ENCODE results near the gene MIAT. TPM values are rescaled to one million over a fixed set of nuclear protein-coding genes. Genes with fewer than 3 reads are reported as not detected.
"Not testable (repeated sequence)": the region's sequence is repeated elsewhere in the genome, so short reads cannot be mapped to it uniquely, and the experiment has no call there.

MIAT gene
- 3.0 and 13.4 TPM in 2 replicates for total RNA-seq (2014; rRNA removed; shearing (Covaris generic))

DNA sequence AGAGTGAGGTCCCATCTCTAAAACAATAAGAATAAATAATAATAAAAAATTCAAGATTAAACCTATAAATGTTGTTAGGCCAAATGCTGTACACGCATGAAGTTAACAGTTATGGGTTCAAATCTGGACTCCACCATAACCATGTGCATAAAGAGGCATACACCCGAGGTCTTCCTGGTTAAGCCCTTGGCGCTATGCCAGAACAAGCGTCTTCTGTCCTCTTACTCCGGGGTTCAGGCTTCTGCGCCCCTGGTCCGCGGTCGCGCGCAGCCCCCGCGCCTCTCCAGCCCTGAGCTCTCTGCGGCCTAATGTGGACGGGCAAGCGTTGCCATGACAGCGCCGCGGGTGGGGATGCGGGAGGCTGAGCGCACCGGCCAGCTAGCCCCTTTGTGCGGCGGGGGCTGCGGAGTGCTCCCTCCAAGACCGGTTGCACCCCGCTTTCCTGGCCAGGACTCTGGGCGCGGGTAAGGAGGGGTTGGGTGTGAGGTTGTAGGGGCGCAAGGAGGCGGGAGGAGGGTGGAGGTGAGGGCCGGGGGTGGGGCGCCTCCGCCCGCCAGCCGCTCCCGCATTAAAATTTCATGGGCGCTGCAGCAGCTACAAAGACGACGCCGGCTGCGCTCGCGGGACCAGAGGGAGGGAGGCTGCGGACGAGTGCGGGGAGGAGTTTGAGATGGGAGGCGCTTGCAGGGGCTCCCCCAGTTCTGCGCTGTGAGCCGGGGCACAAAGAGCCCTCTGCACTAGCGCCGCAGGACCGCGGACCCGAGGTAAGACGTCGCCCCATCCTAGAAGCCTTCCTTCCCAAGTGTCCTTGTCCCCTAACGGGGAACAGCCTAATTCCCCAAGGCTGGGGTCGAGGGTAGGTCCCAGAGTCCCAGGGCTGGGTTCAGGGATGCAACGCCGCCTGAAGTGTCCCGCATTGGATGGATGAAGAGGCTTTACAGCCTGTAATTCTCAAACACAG is at the start of gene MIAT:
Gene MIAT, plus strand, starts transcription at position 698 of the 961 bp plus-strand sequence.
- H3K36me3 ChIP-seq (replicated peaks; ENCODE audit: control insufficient read depth, insufficient read depth, low read length): no peaks in the 10 kb centered on the region; the same call in 1 of the 2 replicates
- peaks cover 18% of the 10 kb centered on the region for H3K27me3 ChIP-seq (ENCODE audit: control insufficient read depth, insufficient read depth, low read length)
- peak within 1 kb of the TSS; percentile 56 for H3K4me3 ChIP-seq (ENCODE audit: insufficient read depth, low read depth, low read length)
- DNase-seq: peak; percentile 92

DNA sequence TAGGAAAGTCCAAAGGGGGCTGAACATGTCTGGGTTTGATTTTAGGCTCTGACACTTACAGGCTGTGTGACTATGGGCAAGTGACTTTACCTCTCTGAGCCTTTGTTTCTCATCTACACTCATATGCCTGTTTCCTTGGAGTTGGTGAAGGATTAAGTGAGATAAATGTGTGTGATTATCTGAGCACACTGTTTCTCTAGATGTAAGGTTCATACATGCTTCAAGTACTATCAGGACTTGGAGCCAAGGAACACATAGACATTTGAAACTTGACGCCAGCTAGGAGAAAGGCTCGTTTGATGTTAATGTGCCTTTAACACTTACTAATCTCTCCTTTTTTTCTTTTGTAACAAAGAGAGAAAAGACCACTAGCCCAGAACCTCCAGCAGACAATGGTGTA is 49.3 kb upstream of the MIAT start:
- H3K27me3 ChIP-seq (ENCODE audit: control insufficient read depth, insufficient read depth, low read length): peaks cover 8% of the 10 kb centered on the region; the same call in 1 of the 2 replicates
- DNase-seq: no peak
- H3K4me3 ChIP-seq (ENCODE audit: insufficient read depth, low read depth, low read length): no peak overlapping the region
- H3K36me3 ChIP-seq (replicated peaks; ENCODE audit: control insufficient read depth, insufficient read depth, low read length): no peaks in the 10 kb centered on the region

- H3K36me3 ChIP-seq (replicated peaks; ENCODE audit: control insufficient read depth, insufficient read depth, low read length): no peaks in the 10 kb centered on the region
Measured at GRCh38 chr22:26609287-26609686, 48.1 kb upstream of the MIAT start.

DNA sequence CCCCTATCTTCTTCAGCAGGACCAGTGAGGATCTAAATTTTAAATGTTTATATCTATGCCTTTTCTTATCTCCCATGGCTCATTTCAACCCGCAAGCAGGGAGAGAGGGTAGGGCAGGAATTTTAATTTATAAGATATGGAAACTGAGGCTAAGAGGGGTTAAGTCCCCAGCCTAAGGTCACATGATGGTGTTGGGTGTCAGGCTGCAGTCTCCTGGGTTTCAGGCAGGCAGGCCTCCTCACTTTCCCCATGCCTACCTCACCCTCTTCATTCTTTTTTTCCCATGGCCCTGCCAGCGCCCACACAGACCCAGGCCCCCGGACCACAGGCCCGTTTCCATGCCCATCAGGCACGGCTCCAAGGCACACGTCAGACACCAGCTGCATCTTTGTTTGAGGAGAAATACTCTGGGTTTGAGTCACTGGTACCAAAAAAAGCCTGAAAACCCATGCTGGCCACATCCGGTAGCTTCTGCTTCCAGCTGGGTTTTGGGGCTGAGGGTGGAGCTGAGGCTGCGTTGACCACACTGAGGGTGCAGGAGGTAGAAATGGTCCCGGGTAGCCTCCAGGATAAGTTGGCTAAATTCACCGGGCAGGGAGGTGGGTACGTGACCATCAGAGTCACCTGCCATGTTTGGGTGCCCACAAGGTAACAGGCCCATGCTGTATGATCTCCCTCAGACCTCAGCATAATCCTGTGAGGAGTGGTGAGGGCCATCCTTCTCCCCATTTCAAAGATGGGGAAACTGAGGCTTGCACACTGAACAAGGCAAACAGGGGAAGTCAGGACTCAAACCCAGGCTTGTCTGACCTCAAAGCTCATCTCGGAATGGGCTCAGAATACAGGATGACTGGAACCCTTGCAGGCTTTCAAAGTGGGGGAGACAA is 47.1 kb upstream of the MIAT start:
- H3K27me3 ChIP-seq (ENCODE audit: control insufficient read depth, insufficient read depth, low read length): peaks cover 10% of the 10 kb centered on the region; the same call in 1 of the 2 replicates
- no peak for DNase-seq
- no peak overlapping the region for H3K4me3 ChIP-seq (ENCODE audit: insufficient read depth, low read depth, low read length)
- H3K36me3 ChIP-seq (replicated peaks; ENCODE audit: control insufficient read depth, insufficient read depth, low read length): no peaks in the 10 kb centered on the region

More at GRCh38 chr22:26609287-26609686, 48.1 kb upstream of the MIAT start:
- no peak for DNase-seq
- Histone ChIP-seq H3K4me3 (ENCODE audit: insufficient read depth, low read depth, low read length) (no peak overlapping the region), H3K27me3 (ENCODE audit: control insufficient read depth, insufficient read depth, low read length) (peaks cover 9% of the 10 kb centered on the region; the same call in 1 of the 2 replicates)

DNA sequence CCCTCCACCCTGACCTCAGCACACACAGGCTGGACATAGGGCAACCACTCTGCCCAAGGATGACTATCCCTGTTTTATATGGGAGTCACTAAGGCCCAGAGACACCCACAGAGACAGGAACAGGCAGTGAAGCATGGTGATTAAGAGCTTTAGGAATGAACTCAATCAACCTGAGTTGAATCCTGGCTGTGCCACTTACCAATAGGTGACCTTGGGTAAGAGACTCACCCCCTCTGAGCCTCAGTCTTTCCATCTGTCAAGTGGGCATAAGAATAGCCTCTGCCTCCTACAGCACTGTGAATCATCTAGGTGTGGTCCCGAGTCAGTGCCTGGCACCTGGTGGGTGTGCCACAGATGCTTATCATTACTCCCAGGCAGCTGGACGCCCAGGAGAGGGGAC is 46.4 kb upstream of the MIAT start:
- DNase-seq: no peak

DNA sequence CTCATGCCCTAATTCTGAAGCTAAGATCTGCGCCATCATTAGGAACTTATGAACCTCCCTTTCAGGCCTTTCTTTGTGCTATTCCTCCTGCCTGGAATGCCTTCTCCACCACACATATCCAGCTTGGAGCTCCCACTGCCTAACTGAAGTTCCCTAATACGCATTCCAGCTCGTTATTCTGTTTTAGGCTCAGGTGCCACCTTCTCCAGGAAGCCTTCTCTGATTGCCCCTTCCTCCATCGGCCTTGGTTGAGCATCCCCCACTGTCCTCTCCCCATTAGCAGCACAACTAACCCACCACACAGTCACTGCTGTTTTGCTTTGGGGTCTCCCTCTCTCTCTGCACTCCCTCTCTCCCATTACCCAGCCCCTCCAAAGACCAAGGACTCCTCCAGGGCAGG is 44.7 kb upstream of the MIAT start:
- DNase-seq: peak; percentile 14
- Histone ChIP-seq H3K36me3 (replicated peaks; ENCODE audit: control insufficient read depth, insufficient read depth, low read length) (no peaks in the 10 kb centered on the region), H3K4me3 (ENCODE audit: insufficient read depth, low read depth, low read length) (no peak overlapping the region), H3K27me3 (ENCODE audit: control insufficient read depth, insufficient read depth, low read length) (peaks cover 10% of the 10 kb centered on the region; the same call in 1 of the 2 replicates)

More for the DNA sequence above, 46.4 kb upstream of the MIAT start:
- H3K36me3 ChIP-seq (replicated peaks; ENCODE audit: control insufficient read depth, insufficient read depth, low read length): no peaks in the 10 kb centered on the region
- no peak overlapping the region for H3K4me3 ChIP-seq (ENCODE audit: insufficient read depth, low read depth, low read length)
- H3K27me3 ChIP-seq (ENCODE audit: control insufficient read depth, insufficient read depth, low read length): peaks cover 10% of the 10 kb centered on the region; the same call in 1 of the 2 replicates

GRCh38 chr22:26613753-26614152 is 43.6 kb upstream of the MIAT start:
- H3K4me3 ChIP-seq (ENCODE audit: insufficient read depth, low read depth, low read length); DNase-seq; H3K36me3 ChIP-seq (replicated peaks; ENCODE audit: control insufficient read depth, insufficient read depth, low read length): not testable (repeated sequence)
- peaks cover 10% of the 10 kb centered on the region; the same call in 1 of the 2 replicates for H3K27me3 ChIP-seq (ENCODE audit: control insufficient read depth, insufficient read depth, low read length)

DNA sequence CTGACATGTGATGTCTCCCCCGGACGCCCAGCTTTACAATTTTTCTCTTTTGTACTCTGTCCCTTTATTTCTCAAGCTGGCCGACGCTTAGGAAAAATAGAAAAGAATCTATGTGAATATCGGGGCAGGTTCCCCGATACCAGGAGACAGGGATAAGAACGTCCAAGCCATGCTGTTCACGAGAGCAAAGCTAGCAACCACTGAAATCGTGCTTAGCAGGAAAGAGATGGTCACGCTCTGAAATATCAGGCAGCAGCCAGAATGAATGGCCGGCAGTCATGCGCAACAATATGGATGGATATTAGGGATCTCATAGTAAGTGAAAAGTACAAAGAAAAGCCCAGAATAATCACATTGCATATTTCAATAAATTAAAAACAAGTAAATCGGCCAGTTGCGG is 43.1 kb upstream of the MIAT start:
- H3K36me3 ChIP-seq (replicated peaks; ENCODE audit: control insufficient read depth, insufficient read depth, low read length): no peaks in the 10 kb centered on the region
- DNase-seq: peak; percentile 24
- no peak overlapping the region for H3K4me3 ChIP-seq (ENCODE audit: insufficient read depth, low read depth, low read length)
- H3K27me3 ChIP-seq (ENCODE audit: control insufficient read depth, insufficient read depth, low read length): peaks cover 10% of the 10 kb centered on the region; the same call in 1 of the 2 replicates

DNA sequence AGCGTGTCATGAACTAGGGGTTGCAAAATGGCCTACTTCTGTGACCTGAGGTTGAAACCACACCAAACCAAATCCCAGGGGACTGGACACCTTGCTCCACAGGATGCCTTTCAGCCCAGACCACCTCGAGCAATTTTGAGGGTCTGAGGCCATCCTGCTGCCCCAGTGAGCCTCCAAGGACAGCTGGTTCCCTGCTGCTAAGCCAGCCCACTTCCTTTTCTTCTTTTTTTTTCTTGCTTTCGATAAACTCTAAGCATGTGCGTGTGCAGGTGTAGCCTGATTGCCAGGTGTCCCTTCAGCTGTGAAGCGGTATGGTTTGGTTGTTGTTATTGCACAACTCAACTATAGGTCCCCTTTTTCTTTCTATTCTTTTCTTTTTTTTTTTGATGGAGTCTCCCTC is 42.2 kb upstream of the MIAT start:
- peaks cover 10% of the 10 kb centered on the region; the same call in 1 of the 2 replicates for H3K27me3 ChIP-seq (ENCODE audit: control insufficient read depth, insufficient read depth, low read length)
- no peak overlapping the region for H3K4me3 ChIP-seq (ENCODE audit: insufficient read depth, low read depth, low read length)
- DNase-seq: peak; percentile 37
- no peaks in the 10 kb centered on the region for H3K36me3 ChIP-seq (replicated peaks; ENCODE audit: control insufficient read depth, insufficient read depth, low read length)

DNA sequence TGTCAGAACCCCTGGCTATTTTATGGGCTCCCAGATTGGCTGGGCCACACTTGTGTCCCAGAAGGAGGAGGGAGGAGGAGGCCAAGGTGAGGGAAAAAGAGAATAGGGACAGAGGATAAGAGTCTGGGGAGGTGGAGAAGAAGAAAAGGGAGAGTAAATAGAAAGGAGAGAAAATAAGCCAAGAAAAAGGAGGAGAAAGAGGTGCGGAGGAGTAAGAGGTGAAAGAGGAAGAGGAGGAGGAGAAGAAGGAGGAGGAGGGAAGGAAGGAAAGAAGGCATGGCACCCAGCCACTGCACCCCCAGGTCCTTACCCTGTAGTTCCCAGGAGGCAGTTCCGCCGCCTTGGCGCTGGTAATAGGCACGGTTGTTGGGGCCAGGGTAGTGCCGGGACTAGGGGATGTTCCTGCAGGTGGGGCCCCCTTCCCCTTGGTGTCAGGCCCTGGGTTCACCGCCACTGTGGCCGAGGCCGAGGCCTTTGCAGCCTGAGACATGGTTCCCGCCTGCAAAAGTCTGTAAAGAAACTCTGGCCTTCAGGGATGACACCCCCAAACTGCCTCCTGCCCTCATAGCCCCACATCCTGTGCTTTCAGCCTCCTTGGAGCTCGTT is 41.5 kb upstream of the MIAT start:
- DNase-seq: peak; percentile 47
- H3K27me3 ChIP-seq (ENCODE audit: control insufficient read depth, insufficient read depth, low read length): peaks cover 10% of the 10 kb centered on the region; the same call in 1 of the 2 replicates
- H3K36me3 ChIP-seq (replicated peaks; ENCODE audit: control insufficient read depth, insufficient read depth, low read length): no peaks in the 10 kb centered on the region
- no peak overlapping the region for H3K4me3 ChIP-seq (ENCODE audit: insufficient read depth, low read depth, low read length)

DNA sequence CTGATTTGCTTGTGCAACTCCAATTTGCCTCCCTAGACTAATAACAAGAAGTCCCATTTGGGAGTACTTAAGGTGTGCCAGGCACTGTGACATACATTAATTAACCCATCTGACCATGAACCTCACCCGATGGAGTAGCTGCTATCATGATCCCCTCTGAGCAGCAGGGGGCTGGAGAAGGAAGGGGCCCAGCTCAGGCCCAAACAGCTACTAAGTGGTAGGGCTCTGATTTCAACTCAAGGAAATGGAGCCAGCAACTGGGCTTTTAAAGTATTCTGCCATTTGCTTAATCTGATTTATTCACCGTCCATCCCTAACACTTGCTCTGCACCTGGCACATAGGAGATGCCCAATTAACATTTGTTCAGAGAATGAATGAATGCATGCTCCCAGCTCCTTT is 40.7 kb upstream of the MIAT start:
- Histone ChIP-seq H3K27me3 (ENCODE audit: control insufficient read depth, insufficient read depth, low read length) (peaks cover 10% of the 10 kb centered on the region; the same call in 1 of the 2 replicates), H3K4me3 (ENCODE audit: insufficient read depth, low read depth, low read length) (no peak overlapping the region), H3K36me3 (replicated peaks; ENCODE audit: control insufficient read depth, insufficient read depth, low read length) (no peaks in the 10 kb centered on the region)
- peak; percentile 56 for DNase-seq

GRCh38 chr22:26617271-26618199 is 39.9 kb upstream of the MIAT start, which contains the start of gene CRYBB1:
Gene CRYBB1 (minus strand): TSS chr22:26618027. CDS start chr22:26616319, 1,708 bp downstream.
- DNase-seq: peak; percentile 56
- peaks cover 9% of the 10 kb centered on the region; the same call in 1 of the 2 replicates for H3K27me3 ChIP-seq (ENCODE audit: control insufficient read depth, insufficient read depth, low read length)
- no peaks in the 10 kb centered on the region for H3K36me3 ChIP-seq (replicated peaks; ENCODE audit: control insufficient read depth, insufficient read depth, low read length)
- no peak within 1 kb of the TSS for H3K4me3 ChIP-seq (ENCODE audit: insufficient read depth, low read depth, low read length)

DNA sequence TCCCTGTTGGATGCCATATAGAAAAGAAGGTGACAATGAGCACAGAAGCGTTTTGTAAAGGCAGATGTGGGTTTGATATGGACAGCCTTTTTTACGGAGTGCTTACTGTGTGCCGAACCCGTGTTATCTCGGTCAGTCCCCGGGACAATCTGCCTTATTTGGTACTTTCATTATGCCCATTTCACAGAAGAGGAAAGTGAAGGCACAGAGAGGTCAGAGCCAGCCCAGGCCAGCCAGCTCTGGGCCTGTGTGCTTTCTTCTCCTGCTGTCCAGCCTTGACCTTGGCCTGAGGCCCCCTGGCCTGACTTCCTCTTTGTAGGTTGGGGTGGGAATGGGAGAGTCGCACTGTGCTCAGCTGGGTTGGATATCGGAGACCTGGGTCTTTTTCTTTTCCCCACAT is 38.9 kb upstream of the MIAT start:
- Histone ChIP-seq H3K36me3 (replicated peaks; ENCODE audit: control insufficient read depth, insufficient read depth, low read length) (no peaks in the 10 kb centered on the region), H3K27me3 (ENCODE audit: control insufficient read depth, insufficient read depth, low read length) (peaks cover 1% of the 10 kb centered on the region; the same call in 1 of the 2 replicates), H3K4me3 (ENCODE audit: insufficient read depth, low read depth, low read length) (no peak overlapping the region)
- peak; percentile 13 for DNase-seq

Data from H7 (cell line).